ENCODE data around the gene UGT1A1.

UGT1A1 gene

DNA sequence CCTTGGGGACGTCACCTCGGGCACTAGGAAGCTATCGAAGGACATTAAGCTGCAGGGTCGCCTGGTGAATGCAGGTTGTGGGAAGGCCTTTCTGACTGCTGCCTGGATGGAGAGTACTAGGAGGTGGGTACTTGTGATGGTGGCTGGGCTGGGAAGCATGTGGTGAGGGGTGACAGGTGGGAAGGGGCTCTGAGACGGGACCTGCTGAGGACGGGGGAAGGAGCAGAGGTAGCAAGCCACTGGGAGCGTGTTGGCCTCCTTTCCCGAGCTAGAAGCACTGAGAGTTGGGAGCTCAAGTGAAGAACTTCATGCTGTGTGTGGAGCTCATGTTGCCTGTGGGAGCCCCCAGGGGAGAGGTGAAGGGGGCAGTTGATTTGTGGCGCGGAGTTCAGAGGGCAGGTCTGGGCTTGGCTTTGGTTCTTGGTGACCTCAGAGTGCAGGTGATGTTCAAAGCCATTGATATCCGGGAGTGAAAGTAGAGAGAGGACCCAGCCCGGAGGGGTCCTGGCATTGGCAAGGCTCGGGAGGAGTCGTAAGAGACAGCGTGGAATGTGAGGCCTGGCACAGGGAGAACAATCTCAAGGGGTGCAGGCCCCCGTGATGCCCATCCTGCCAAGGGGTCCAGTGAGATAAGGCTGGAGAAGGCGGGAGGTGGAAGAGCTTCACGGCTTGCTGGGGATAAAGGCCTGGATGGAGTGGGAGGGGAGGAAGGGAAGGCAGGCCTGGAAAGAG lies 31.2 kb downstream of the UGT1A1 start:
- no peaks in the 10 kb centered on the region for H3K36me3 ChIP-seq (ENCODE audit: control insufficient read depth in 4 of 4, insufficient read depth in 4 of 4, low read length in 3 of 4)
- H3K4me3 ChIP-seq (ENCODE audit: control insufficient read depth in 1 of 7, extremely low read depth in 1 of 7, insufficient read depth in 4 of 7, low read depth in 2 of 7, low read length in 6 of 7) = no peak overlapping the region
- no peak for DNase-seq
- no peak overlapping the region for H3K27ac ChIP-seq (ENCODE audit: insufficient read depth in 1 of 2, low read depth in 1 of 2, low read length in 2 of 2, poor library complexity in 1 of 2, severe bottlenecking in 2 of 2)
- H3K27me3 ChIP-seq (replicated peaks in 2 of 5; ENCODE audit: control insufficient read depth in 4 of 5, insufficient read depth in 5 of 5, low read length in 4 of 5) = peaks cover 0 to 4% (median 0%) of the 10 kb centered on the region in 5 experiments
- H3K4me1 ChIP-seq (ENCODE audit: control extremely low read depth in 1 of 4, control insufficient read depth in 4 of 4, insufficient read depth in 4 of 4, low read length in 3 of 4) = no peaks in the 10 kb centered on the region
- ChIA-PET CTCF (no interaction called here), POLR2A (no interaction called here)
- H3K9me3 ChIP-seq (ENCODE audit: control extremely low read depth in 1 of 5, control insufficient read depth in 4 of 5, insufficient read depth in 2 of 5, low read depth in 1 of 5, low read length in 4 of 5) = no peaks in the 10 kb centered on the region
- 94% methylated on average over 16 of the region's 18 CpGs for WGBS (ENCODE audit: insufficient coverage)

DNA sequence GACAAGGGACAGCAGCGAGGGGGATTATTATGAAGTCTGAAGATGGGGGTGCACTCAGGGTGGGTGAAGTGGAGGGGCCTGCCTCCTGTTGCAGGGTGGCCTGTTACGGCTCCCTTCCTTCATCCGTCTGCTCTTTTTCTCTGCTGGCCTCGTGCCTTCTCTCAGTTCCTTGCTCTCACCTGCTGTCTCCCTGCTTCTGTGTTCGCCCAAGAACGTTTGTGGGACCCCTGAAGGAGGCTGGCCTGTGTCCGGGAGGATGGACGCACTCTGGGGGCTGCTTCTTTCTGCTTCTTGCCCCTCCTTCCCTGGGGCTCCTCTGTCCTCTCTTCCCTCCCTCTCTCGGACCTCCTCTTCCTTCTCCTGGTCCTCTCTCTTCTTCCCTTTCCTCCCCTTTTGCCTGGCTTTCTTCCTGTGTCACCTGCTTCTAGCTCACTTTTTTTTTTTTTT lies 31.8 kb downstream of the UGT1A1 start:
- ChIA-PET CTCF (no interaction called here), POLR2A (no interaction called here)
- Histone ChIP-seq H3K4me3 (ENCODE audit: control insufficient read depth in 1 of 7, extremely low read depth in 1 of 7, insufficient read depth in 4 of 7, low read depth in 2 of 7, low read length in 6 of 7) (no peak overlapping the region), H3K9me3 (ENCODE audit: control extremely low read depth in 1 of 5, control insufficient read depth in 4 of 5, insufficient read depth in 2 of 5, low read depth in 1 of 5, low read length in 4 of 5) (no peaks in the 10 kb centered on the region), H3K4me1 (ENCODE audit: control extremely low read depth in 1 of 4, control insufficient read depth in 4 of 4, insufficient read depth in 4 of 4, low read length in 3 of 4) (no peaks in the 10 kb centered on the region), H3K27me3 (replicated peaks in 2 of 5; ENCODE audit: control insufficient read depth in 4 of 5, insufficient read depth in 5 of 5, low read length in 4 of 5) (peaks cover 0 to 4% (median 0%) of the 10 kb centered on the region in 5 experiments), H3K27ac (ENCODE audit: insufficient read depth in 1 of 2, low read depth in 1 of 2, low read length in 2 of 2, poor library complexity in 1 of 2, severe bottlenecking in 2 of 2) (no peak overlapping the region), H3K36me3 (ENCODE audit: control insufficient read depth in 4 of 4, insufficient read depth in 4 of 4, low read length in 3 of 4) (no peaks in the 10 kb centered on the region)
- DNase-seq = no peak
- 94% methylated on average over 9 of the region's 9 CpGs for WGBS (ENCODE audit: insufficient coverage)

DNA sequence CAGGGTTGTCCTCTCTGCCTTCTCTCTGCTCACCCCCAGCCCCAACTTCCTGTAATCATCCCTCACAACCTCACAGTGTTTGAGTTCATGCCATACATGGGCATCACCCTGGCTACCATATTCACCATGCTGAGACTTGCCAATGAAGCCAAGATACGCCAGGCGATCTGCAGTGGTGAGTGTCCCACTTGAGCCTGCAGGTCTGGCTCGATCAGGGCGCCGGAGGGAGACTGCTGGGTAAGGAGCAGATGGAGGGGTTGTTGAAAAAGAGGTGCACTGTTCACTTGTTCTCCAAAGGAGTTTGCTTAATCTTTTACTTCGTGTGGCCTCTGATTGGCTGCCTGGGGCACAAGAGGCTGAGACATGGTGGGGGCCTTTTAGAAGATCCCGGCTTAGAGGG lies 32.6 kb downstream of the UGT1A1 start:
- Histone ChIP-seq H3K9me3 (ENCODE audit: control extremely low read depth in 1 of 5, control insufficient read depth in 4 of 5, insufficient read depth in 2 of 5, low read depth in 1 of 5, low read length in 4 of 5) (no peaks in the 10 kb centered on the region), H3K27ac (ENCODE audit: insufficient read depth in 1 of 2, low read depth in 1 of 2, low read length in 2 of 2, poor library complexity in 1 of 2, severe bottlenecking in 2 of 2) (no peak overlapping the region), H3K4me3 (ENCODE audit: control insufficient read depth in 1 of 7, extremely low read depth in 1 of 7, insufficient read depth in 4 of 7, low read depth in 2 of 7, low read length in 6 of 7) (no peak overlapping the region), H3K4me1 (ENCODE audit: control extremely low read depth in 1 of 4, control insufficient read depth in 4 of 4, insufficient read depth in 4 of 4, low read length in 3 of 4) (no peaks in the 10 kb centered on the region), H3K36me3 (ENCODE audit: control insufficient read depth in 4 of 4, insufficient read depth in 4 of 4, low read length in 3 of 4) (no peaks in the 10 kb centered on the region), H3K27me3 (replicated peaks in 2 of 5; ENCODE audit: control insufficient read depth in 4 of 5, insufficient read depth in 5 of 5, low read length in 4 of 5) (peaks cover 0 to 4% (median 0%) of the 10 kb centered on the region in 5 experiments)
- no peak for DNase-seq
- 98% methylated on average over 7 of the region's 7 CpGs for WGBS (ENCODE audit: insufficient coverage)
- CTCF ChIA-PET = no interaction called here
- POLR2A ChIA-PET = no interaction called here

DNA sequence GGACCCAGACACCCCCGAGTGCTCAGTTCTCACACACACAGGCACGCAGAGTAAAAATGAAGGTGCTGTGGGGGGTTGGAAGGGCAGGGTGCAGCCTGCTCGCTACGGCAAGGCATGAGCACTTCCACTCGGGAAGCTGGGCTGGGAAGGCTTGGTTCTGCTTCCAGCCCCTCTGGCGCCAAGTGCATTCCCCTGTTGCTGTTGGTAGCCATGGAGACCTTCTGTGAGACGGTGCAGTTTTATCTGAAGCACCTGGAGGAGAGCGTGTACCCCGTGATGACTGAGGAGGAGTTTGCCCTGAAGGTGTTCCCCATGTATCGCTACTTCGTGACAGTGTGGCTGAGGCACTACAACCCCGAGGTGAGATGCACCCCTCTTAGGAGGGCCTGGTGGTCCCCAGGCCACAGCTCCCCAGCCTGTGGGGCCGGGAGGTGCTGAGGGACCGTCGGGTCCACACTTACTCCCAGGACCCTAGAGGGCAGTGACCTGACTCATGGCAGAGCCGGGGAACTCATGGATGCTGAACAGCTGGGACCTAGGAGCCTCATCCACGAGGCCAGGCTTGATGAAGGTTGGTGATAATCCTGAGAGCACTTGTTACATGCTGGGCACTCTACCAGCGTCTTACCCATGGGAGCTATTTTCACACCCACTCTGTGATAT lies 33.5 kb downstream of the UGT1A1 start:
- Histone ChIP-seq H3K27ac (ENCODE audit: insufficient read depth in 1 of 2, low read depth in 1 of 2, low read length in 2 of 2, poor library complexity in 1 of 2, severe bottlenecking in 2 of 2) (no peak overlapping the region), H3K9me3 (ENCODE audit: control extremely low read depth in 1 of 5, control insufficient read depth in 4 of 5, insufficient read depth in 2 of 5, low read depth in 1 of 5, low read length in 4 of 5) (no peaks in the 10 kb centered on the region), H3K36me3 (ENCODE audit: control insufficient read depth in 4 of 4, insufficient read depth in 4 of 4, low read length in 3 of 4) (no peaks in the 10 kb centered on the region), H3K4me1 (ENCODE audit: control extremely low read depth in 1 of 4, control insufficient read depth in 4 of 4, insufficient read depth in 4 of 4, low read length in 3 of 4) (no peaks in the 10 kb centered on the region), H3K4me3 (ENCODE audit: control insufficient read depth in 1 of 7, extremely low read depth in 1 of 7, insufficient read depth in 4 of 7, low read depth in 2 of 7, low read length in 6 of 7) (no peak overlapping the region), H3K27me3 (replicated peaks in 2 of 5; ENCODE audit: control insufficient read depth in 4 of 5, insufficient read depth in 5 of 5, low read length in 4 of 5) (peaks cover 0 to 4% (median 0%) of the 10 kb centered on the region in 5 experiments)
- ChIA-PET POLR2A (no interaction called here), CTCF (no interaction called here)
- 86% methylated on average over 16 of the region's 18 CpGs for WGBS (ENCODE audit: insufficient coverage)
- DNase-seq = no peak

DNA sequence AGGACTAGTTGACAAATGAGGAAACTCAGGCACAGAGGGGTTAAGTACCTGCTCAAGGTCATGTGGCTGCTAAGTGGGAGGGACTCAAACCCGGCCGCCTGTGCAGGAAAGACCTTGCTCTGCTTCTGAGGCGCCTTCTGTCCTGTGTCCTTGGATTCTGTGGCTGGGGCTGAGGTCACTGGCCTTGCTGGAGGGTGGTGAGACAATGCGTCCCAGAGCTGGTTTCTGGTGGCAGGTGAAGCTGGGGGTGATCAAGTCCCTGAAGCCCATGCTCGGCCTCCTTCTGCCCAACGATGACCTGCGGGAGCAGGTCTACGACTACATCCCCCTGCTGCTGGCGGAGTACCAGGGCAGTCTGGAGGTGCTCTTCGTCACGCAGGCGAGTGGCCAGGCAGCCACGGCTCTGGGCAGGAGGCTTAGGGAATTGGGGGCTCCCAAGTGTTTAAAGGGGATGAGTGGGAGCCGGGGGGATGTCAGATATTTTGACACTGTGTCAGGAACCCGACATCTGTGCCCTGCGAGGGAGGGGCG lies 34.1 kb downstream of the UGT1A1 start:
- CTCF ChIA-PET = no interaction called here
- 87% methylated on average over 16 of the region's 17 CpGs for WGBS (ENCODE audit: insufficient coverage)
- no peaks in the 10 kb centered on the region for H3K36me3 ChIP-seq (ENCODE audit: control insufficient read depth in 4 of 4, insufficient read depth in 4 of 4, low read length in 3 of 4)

DNA sequence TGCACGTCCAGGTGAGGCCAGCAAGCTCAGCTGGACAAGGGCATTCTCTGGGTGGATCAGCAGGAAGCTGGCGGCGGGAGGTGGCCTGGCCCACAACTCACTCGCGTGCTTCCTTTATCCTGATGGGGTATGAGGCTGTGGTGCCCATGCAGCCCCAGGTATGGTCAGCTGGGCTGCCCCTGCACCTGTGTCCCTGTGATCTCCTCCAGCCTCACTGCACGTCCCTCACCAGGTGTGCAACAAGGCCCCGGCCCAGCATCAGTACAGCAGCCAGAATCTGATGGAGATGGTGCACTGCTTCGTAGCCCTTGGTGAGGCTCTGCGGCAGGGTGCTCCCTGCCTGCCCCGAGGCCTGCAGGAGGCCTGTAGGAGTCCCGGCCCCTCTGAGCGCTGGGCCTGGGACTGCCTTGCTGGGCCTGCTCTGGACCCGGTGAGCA lies 35.7 kb downstream of the UGT1A1 start:
- no peak for DNase-seq
- no peaks in the 10 kb centered on the region for H3K9me3 ChIP-seq (ENCODE audit: control extremely low read depth in 1 of 5, control insufficient read depth in 4 of 5, insufficient read depth in 2 of 5, low read depth in 1 of 5, low read length in 4 of 5)
- ChIA-PET CTCF (no interaction called here), POLR2A (no interaction called here)
- H3K27ac ChIP-seq (ENCODE audit: insufficient read depth in 1 of 2, low read depth in 1 of 2, low read length in 2 of 2, poor library complexity in 1 of 2, severe bottlenecking in 2 of 2) = no peak overlapping the region
- 97% methylated on average over 13 of the region's 13 CpGs for WGBS (ENCODE audit: insufficient coverage)
- H3K4me3 ChIP-seq (ENCODE audit: control insufficient read depth in 1 of 7, extremely low read depth in 1 of 7, insufficient read depth in 4 of 7, low read depth in 2 of 7, low read length in 6 of 7) = no peak overlapping the region
- no peaks in the 10 kb centered on the region for H3K36me3 ChIP-seq (ENCODE audit: control insufficient read depth in 4 of 4, insufficient read depth in 4 of 4, low read length in 3 of 4)
- peaks cover 0 to 4% (median 0%) of the 10 kb centered on the region in 5 experiments for H3K27me3 ChIP-seq (replicated peaks in 2 of 5; ENCODE audit: control insufficient read depth in 4 of 5, insufficient read depth in 5 of 5, low read length in 4 of 5)
- no peaks in the 10 kb centered on the region for H3K4me1 ChIP-seq (ENCODE audit: control extremely low read depth in 1 of 4, control insufficient read depth in 4 of 4, insufficient read depth in 4 of 4, low read length in 3 of 4)

More for the DNA sequence above, 34.1 kb downstream of the UGT1A1 start:
- Histone ChIP-seq H3K27me3 (replicated peaks in 2 of 5; ENCODE audit: control insufficient read depth in 4 of 5, insufficient read depth in 5 of 5, low read length in 4 of 5) (peaks cover 0 to 4% (median 0%) of the 10 kb centered on the region in 5 experiments), H3K4me1 (ENCODE audit: control extremely low read depth in 1 of 4, control insufficient read depth in 4 of 4, insufficient read depth in 4 of 4, low read length in 3 of 4) (no peaks in the 10 kb centered on the region), H3K27ac (ENCODE audit: insufficient read depth in 1 of 2, low read depth in 1 of 2, low read length in 2 of 2, poor library complexity in 1 of 2, severe bottlenecking in 2 of 2) (no peak overlapping the region), H3K9me3 (ENCODE audit: control extremely low read depth in 1 of 5, control insufficient read depth in 4 of 5, insufficient read depth in 2 of 5, low read depth in 1 of 5, low read length in 4 of 5) (no peaks in the 10 kb centered on the region), H3K4me3 (ENCODE audit: control insufficient read depth in 1 of 7, extremely low read depth in 1 of 7, insufficient read depth in 4 of 7, low read depth in 2 of 7, low read length in 6 of 7) (no peak overlapping the region)
- POLR2A ChIA-PET = no interaction called here
- DNase-seq = no peak

DNA sequence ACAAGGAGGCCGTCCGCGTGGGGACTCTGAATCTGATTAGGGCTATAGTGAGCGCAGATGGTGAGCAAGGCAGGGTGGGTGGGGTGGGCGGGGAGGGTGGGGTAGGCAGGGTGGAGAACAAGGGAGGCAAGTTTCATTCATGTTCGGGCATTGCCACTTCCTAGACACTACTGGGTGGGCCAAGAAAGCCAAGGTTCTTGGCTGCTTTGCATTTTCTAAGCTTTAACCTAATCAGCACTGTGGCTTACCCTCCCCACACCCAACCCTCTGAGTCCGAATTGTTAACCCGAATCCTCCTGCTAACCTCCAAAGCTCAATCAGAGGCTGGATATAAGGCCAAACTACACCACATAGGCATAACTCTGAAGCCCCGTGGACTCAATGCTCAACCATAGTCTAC lies 36.2 kb downstream of the UGT1A1 start:
- no peak overlapping the region for H3K27ac ChIP-seq (ENCODE audit: insufficient read depth in 1 of 2, low read depth in 1 of 2, low read length in 2 of 2, poor library complexity in 1 of 2, severe bottlenecking in 2 of 2)
- ChIA-PET POLR2A (no interaction called here), CTCF (no interaction called here)
- H3K4me3 ChIP-seq (ENCODE audit: control insufficient read depth in 1 of 7, extremely low read depth in 1 of 7, insufficient read depth in 4 of 7, low read depth in 2 of 7, low read length in 6 of 7) = no peak overlapping the region
- H3K9me3 ChIP-seq (ENCODE audit: control extremely low read depth in 1 of 5, control insufficient read depth in 4 of 5, insufficient read depth in 2 of 5, low read depth in 1 of 5, low read length in 4 of 5) = no peaks in the 10 kb centered on the region
- 97% methylated on average over 6 of the region's 9 CpGs for WGBS (ENCODE audit: insufficient coverage)
- peaks cover 0 to 4% (median 0%) of the 10 kb centered on the region in 5 experiments for H3K27me3 ChIP-seq (replicated peaks in 2 of 5; ENCODE audit: control insufficient read depth in 4 of 5, insufficient read depth in 5 of 5, low read length in 4 of 5)
- no peaks in the 10 kb centered on the region for H3K36me3 ChIP-seq (ENCODE audit: control insufficient read depth in 4 of 4, insufficient read depth in 4 of 4, low read length in 3 of 4)
- no peaks in the 10 kb centered on the region for H3K4me1 ChIP-seq (ENCODE audit: control extremely low read depth in 1 of 4, control insufficient read depth in 4 of 4, insufficient read depth in 4 of 4, low read length in 3 of 4)
- no peak for DNase-seq
